ENCODE measurements around the gene ORAI2.

The ORAI2 gene

DNA sequence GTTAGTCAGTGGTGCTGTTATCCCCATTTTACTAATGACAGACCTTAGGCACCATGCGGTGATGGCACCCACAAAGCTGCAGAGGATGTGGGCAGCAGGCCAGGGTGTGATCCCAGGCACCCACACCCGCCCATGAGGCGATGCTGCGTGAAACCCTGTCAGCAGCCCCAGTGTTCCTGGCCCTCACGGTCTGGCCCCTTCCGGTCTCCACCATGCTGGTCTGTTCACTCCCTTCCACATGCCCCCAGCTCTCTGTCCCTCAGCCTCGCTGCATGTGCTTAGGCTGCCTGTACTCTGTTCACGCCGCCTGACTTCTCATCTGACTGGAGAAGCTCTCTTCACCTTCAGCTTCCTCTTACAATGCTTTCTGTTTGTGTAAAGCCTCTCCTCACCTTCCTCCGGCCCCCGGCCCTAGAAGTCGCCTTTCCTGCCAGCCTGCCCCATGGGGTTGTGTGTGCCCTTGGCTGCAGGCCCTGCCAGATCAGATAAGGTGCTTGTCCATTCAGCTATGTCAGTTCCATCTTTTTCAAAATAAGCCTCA, 17.6 kb upstream of the ORAI2 start:
- TF ChIP-seq, protein P1, sequence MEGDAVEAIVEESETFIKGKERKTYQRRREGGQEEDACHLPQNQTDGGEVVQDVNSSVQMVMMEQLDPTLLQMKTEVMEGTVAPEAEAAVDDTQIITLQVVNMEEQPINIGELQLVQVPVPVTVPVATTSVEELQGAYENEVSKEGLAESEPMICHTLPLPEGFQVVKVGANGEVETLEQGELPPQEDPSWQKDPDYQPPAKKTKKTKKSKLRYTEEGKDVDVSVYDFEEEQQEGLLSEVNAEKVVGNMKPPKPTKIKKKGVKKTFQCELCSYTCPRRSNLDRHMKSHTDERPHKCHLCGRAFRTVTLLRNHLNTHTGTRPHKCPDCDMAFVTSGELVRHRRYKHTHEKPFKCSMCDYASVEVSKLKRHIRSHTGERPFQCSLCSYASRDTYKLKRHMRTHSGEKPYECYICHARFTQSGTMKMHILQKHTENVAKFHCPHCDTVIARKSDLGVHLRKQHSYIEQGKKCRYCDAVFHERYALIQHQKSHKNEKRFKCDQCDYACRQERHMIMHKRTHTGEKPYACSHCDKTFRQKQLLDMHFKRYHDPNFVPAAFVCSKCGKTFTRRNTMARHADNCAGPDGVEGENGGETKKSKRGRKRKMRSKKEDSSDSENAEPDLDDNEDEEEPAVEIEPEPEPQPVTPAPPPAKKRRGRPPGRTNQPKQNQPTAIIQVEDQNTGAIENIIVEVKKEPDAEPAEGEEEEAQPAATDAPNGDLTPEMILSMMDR (conservative IDR thresholded peaks at IDR 0.05): no peak
- peak overlapping the region; percentile 93 for H3K27ac ChIP-seq

DNA sequence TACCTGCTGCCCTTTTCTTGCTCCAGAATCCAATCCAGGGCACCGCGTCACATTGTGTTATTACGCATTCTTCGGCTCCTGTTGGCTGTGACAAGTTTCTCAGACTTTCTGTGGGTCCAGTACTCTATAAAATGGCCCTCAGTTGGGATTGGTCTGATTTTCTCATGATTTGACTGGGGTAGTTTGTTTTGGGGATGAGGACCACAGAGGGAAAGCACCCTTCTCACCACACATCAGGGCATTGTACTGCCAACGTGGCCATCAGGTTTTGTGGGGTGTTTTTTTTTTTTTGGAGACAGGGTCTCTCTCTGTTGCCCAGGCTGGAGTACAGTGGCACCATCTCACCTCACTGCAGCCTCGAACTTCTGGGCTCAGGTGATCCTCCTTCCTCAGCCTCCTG, 17.0 kb upstream of the ORAI2 start:
- peak overlapping the region; percentile 93 for H3K27ac ChIP-seq
- TF ChIP-seq, protein P1 (conservative IDR thresholded peaks at IDR 0.05): no peak

DNA sequence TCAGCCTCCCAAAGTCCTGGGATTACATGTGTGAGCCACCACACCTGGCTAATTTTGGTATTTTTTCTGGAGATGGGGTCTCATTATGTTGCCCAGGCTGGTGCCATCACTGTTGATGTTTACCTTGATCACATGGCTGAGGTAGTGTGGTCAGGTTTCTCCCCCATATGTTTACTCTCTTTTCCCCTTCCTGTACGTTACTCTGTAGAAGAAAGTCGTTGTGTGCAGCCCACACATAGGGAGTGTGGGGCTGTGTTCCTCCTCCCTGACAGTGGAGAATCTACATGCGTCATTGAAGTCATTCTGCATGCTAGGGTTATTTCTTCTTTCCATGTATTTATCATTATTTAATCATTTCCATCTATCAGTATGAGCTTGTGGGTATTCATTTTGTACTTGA, 16.3 kb upstream of the ORAI2 start:
- TF ChIP-seq, protein P1 (conservative IDR thresholded peaks at IDR 0.05): no peak
- peak overlapping the region; percentile 93 for H3K27ac ChIP-seq

DNA sequence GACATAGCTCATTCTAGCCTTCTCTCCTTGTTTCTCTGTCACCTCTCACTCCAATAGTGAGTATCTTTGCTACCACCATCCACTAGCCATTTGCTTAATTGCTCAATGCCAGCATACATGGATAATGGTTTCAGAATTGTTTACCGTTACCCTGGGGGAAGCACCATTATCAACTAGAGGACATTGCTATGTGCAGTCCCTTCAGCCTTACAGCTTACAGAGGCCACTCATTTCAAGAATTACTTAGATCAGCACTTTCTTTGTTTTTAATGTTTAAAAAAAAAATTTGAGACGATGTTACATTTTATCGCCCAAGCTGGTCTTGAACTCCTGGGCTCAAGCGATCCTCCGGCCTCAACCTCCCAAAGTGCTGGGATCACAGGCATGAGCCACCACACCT, 14.8 kb upstream of the ORAI2 start:
- TF ChIP-seq, protein P1 (conservative IDR thresholded peaks at IDR 0.05): no peak
- peak overlapping the region; percentile 93; the same call in 1 of the 2 replicates for H3K27ac ChIP-seq

DNA sequence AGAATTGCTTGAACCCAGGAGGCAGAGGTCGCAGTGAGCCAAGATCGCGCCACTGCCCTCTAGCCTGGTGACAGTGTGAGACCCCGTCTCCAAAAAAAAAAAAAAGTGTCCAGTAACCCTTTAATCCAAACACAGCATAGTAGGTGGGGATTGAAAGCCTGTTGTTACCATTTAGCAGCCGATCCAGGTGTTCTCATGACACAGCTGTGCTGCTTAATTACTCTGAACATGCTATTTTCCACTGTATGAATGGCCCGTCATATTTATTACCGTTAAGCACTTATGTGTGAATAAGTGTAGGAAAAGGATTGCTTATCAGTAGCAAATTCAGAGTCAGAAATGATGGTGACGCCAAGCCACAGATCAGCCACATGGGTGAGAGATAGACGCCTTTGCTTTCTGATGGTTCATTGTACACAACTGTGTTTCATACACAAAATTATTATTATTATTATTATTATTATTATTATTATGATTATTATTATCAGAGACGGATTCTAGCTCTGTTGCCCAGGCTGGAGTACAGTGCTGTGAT, 11.6 kb upstream of the ORAI2 start:
- no peak overlapping the region for H3K27ac ChIP-seq
- TF ChIP-seq, protein P1 (conservative IDR thresholded peaks at IDR 0.05): no peak

DNA sequence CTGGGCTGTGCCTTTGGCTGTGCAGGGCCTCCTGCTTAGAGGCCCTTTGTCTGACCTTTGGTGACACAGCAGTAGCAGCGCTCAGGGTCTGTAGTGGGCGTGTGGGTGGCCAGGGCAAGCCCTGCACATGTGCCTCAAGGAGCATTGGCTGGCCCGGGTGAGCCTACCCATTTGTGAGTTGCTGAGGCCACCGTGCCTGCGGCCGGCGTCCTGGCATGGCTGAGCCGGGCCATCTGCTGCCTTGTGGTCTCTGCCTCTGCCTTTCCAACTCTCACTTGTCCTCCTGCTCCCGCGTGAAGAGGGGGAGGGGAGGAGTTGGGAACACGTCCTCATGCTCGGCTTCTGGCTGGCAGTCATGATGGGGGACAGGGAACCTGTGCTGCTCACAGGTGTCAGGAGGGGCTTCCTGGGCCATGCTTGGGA, 9.2 kb upstream of the ORAI2 start:
- TF ChIP-seq, protein P1 (conservative IDR thresholded peaks at IDR 0.05): no peak
- H3K27ac ChIP-seq: no peak overlapping the region

DNA sequence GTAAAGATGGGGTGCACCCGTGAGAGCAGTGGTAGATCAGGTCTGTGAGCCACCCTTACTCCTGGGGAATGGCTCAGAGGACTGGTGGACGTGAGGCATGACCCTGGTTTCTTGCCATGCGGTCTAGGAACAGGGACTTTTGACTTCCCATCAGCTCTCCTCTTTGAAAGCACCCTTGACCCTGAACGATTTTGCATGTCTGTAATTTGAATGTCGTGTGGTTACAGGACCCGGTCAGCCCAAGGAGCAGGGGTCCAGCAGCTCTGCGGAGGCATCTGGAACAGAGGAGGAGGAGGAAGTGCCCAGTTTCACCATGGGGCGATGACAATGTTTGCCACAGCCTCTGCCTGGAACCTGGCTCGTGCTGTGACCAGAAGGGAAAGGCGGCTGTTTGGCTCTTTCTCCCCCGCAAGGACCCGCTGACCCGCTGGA, 8.6 kb upstream of the ORAI2 start:
- no peak overlapping the region for H3K27ac ChIP-seq
- TF ChIP-seq, protein P1 (conservative IDR thresholded peaks at IDR 0.05): no peak

All from VCaP (cell line).